BLaER1 treated with 17β-estradiol and CSF1 and Interleukin-3, amounts not matched to agents 10 nM and 100 nM (cell line): ENCODE results near the gene GNB1.
A peak's percentile ranks its signal among the peaks of the same experiment; 100 is the strongest.

ENCODE experiments used
- H3K27ac ChIP-seq, 11 experiments: shearing (Covaris generic); formaldehyde crosslinking; 2 replicates each; pipeline ENCODE4 v1.8.1; 2022
- H3K27me3 ChIP-seq, 11 experiments: shearing (Covaris generic); formaldehyde crosslinking; 2 replicates each; pipeline ENCODE4 v1.8.1; 2022
- H3K36me3 ChIP-seq, 11 experiments: shearing (Covaris generic); formaldehyde crosslinking; 2 replicates each; pipeline ENCODE4 v1.8.1; 2022
- H3K4me1 ChIP-seq, 10 experiments: shearing (Covaris generic); formaldehyde crosslinking; 2 replicates each; pipeline ENCODE4 v1.8.1; 2022
- H3K4me2 ChIP-seq, 11 experiments: shearing (Covaris generic); formaldehyde crosslinking; 2 replicates each; pipeline ENCODE4 v1.8.1; 2022
- H3K4me3 ChIP-seq, 10 experiments: shearing (Covaris generic); formaldehyde crosslinking; 2 replicates each; pipeline ENCODE4 v1.8.1; 2022
- H3K9ac ChIP-seq, 11 experiments: shearing (Covaris generic); formaldehyde crosslinking; 2 replicates each; pipeline ENCODE4 v1.8.1; 2022
- H3K9me3 ChIP-seq, 11 experiments: shearing (Covaris generic); formaldehyde crosslinking; replicated peaks in 1 of 11; 2 replicates each; pipeline ENCODE4 v1.8.1; 2022
- H4K20me1 ChIP-seq, 11 experiments: shearing (Covaris generic); formaldehyde crosslinking; 2 replicates each; pipeline ENCODE4 v1.8.1; 2022
- Cebpa-rat ChIP-seq, 11 experiments: shearing (Covaris generic); IDR thresholded peaks; 2 replicates each; pipeline ENCODE4 v1.8.1; 2022

Gene GNB1

DNA sequence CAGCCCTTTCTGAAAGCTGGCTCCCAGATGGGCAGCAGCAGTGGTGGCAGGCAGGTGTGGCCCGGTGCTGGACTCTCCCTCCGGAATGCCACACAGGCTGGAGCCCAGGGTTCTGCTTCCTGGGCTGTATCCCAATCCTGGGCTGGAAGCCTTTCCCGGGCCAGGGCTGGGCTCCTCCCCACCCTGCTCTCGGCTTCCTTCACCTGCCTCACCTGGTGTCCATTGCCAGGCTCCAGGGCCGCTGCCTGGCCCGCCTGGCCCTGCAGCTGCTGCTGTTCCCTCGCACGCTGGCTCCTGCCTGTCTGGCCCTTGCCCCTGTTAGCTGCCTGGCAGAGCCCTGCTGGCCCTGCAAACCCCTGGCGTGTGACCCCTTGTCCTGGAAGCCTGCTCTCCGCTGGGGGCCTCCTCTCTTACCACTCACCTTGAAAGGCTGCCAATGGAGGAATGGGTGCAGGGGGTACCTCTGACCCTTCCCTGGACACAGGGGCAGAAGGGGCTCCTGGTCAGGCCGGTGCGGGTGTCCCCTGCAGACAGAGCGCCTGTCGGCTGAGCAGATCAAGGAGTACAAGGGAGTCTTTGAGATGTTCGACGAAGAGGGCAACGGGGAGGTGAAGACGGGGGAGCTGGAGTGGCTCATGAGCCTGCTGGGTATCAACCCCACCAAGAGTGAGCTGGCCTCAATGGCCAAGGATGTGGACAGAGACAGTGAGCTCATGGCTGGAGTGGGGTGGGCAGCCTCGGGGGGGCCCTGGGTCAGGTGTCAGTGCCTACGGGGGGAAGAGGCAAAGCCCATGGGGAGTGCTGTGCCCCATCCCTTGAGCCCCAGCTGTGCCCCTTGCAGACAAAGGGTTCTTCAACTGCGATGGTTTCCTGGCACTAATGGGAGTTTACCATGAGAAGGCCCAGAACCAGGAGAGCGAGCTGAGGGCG, 25.3 kb upstream of the GNB1 start:
- H4K20me1 ChIP-seq = peaks cover 0 to 19% (median 0%) of the 10 kb centered on the region in 11 experiments; a peak in 4 of 22 replicates
- H3K27ac ChIP-seq = no peak overlapping the region
- no peak overlapping the region for H3K4me3 ChIP-seq
- no peaks in the 10 kb centered on the region for H3K9me3 ChIP-seq
- no peak overlapping the region for H3K4me2 ChIP-seq
- H3K4me1 ChIP-seq = peaks cover 11 to 44% (median 29%) of the 10 kb centered on the region in 10 experiments
- no peak overlapping the region for H3K9ac ChIP-seq
- H3K36me3 ChIP-seq = no peaks in the 10 kb centered on the region
- H3K27me3 ChIP-seq = peaks cover 0 to 6% (median 0%) of the 10 kb centered on the region in 11 experiments; a peak in 3 of 22 replicates
- no peak for TF ChIP-seq Cebpa-rat (IDR thresholded peaks at IDR 0.05)

GRCh38 chr1:1914971-1915692, 24.2 kb upstream of the GNB1 start, which contains the start of gene CALML6:
CALML6 (plus strand) TSS chr1:1915260; CDS start chr1:1915281, 21 bp downstream.
- peaks cover 0 to 6% (median 0%) of the 10 kb centered on the region in 11 experiments; a peak in 3 of 22 replicates for H3K27me3 ChIP-seq
- peaks cover 11 to 43% (median 29%) of the 10 kb centered on the region in 10 experiments for H3K4me1 ChIP-seq
- H3K27ac ChIP-seq = no peak within 1 kb of the TSS

DNA sequence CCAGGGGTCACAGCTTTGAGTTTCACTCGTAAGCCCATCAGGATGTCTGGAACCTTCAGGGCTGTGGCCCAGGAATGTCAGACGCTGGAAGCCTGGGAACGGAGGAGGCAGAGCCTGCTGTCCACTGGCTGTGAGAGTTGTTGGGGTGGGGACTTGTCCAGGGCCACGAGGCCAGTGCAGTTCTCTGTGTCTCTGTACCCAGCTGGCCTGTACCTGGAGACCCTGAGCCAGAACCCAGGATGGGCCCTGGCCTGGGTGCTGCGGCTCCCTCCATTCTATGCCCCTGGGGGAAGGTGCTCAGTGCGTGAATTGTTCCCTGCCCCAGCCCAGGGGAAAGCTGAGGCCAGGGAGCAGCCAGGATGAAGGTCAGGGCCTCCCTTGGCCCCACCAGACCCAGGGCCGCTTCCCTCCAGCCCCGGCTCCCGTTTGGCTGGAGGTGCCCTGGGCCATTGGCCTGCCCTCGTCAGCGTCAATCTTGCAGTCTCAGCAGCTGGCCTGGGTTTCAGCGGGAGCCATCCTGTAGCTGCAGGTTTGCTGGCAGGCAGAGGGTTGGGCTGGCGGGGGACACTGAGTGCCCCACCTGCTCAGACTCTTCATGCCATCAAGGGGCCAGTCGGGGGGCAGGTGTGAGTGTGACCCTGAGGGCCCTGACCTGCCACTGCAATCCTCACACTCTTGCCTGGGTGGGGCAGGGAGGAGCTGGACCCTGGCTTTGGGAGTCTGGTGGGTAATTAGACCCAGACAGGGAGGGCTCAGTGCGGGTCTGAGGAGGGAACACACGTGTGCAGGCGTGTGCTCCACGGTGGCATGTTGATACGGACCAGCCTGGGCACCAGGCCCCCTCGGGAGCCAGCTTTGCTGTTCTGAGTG, 23.4 kb upstream of the GNB1 start:
- Histone ChIP-seq H3K4me2 (no peak overlapping the region; a peak in 1 of 22 replicates), H3K9ac (peak overlapping the region in 1 of 11 experiments; percentile 18; a peak in 2 of 22 replicates), H3K27me3 (peaks cover 0 to 6% (median 0%) of the 10 kb centered on the region in 11 experiments; a peak in 3 of 22 replicates)

More at GRCh38 chr1:1914971-1915692, 24.2 kb upstream of the GNB1 start, which contains the start of gene CALML6:
- Histone ChIP-seq H3K36me3 (no peaks in the 10 kb centered on the region), H3K4me3 (no peak within 1 kb of the TSS), H3K9me3 (no peaks in the 10 kb centered on the region), H4K20me1 (peaks cover 0 to 13% (median 0%) of the 10 kb centered on the region in 11 experiments; a peak in 4 of 22 replicates), H3K9ac (peak within 1 kb of the TSS in 1 of 11 experiments; percentile 18; a peak in 2 of 22 replicates), H3K4me2 (no peak within 1 kb of the TSS; a peak in 1 of 22 replicates)
- no peak for TF ChIP-seq Cebpa-rat (IDR thresholded peaks at IDR 0.05)

GRCh38 chr1:1911350-1912041, 20.6 kb upstream of the GNB1 start:
- H3K27me3 ChIP-seq = no peaks in the 10 kb centered on the region
- peak overlapping the region in 1 of 11 experiments; percentile 7; a peak in 1 of 22 replicates for H3K9ac ChIP-seq
- no peak for TF ChIP-seq Cebpa-rat (IDR thresholded peaks at IDR 0.05)
- 0 out of 22 replicates have a peak overlapping the region, but pooled peaks of 1 of the 11 experiments have one; percentile 18 for H3K4me2 ChIP-seq
- no peaks in the 10 kb centered on the region for H3K9me3 ChIP-seq
- H4K20me1 ChIP-seq = peaks cover 0 to 10% (median 0%) of the 10 kb centered on the region in 11 experiments; a peak in 3 of 22 replicates
- no peak overlapping the region for H3K4me3 ChIP-seq
- no peak overlapping the region for H3K27ac ChIP-seq
- peaks cover 26 to 49% (median 38%) of the 10 kb centered on the region in 10 experiments for H3K4me1 ChIP-seq
- H3K36me3 ChIP-seq = no peaks in the 10 kb centered on the region

More for the DNA sequence above, 23.4 kb upstream of the GNB1 start:
- Histone ChIP-seq H3K4me1 (peaks cover 16 to 44% (median 31%) of the 10 kb centered on the region in 10 experiments), H3K36me3 (no peaks in the 10 kb centered on the region), H3K27ac (no peak overlapping the region), H3K4me3 (no peak overlapping the region), H3K9me3 (no peaks in the 10 kb centered on the region), H4K20me1 (peaks cover 0 to 9% (median 0%) of the 10 kb centered on the region in 11 experiments; a peak in 3 of 22 replicates)
- TF ChIP-seq Cebpa-rat (IDR thresholded peaks at IDR 0.05) = no peak

- H3K9ac ChIP-seq = peak overlapping the region in 3 of 11 experiments; percentile 15 to 72 (median 69); a peak in 4 of 22 replicates
- no peak for TF ChIP-seq Cebpa-rat (IDR thresholded peaks at IDR 0.05)
- H3K4me2 ChIP-seq = peak overlapping the region in 7 of 11 experiments; percentile 2 to 89 (median 70); a peak in 7 of 22 replicates
- no peaks in the 10 kb centered on the region for H3K36me3 ChIP-seq
- peaks cover 32 to 56% (median 45%) of the 10 kb centered on the region in 10 experiments for H3K4me1 ChIP-seq
- peaks cover 0 to 10% (median 0%) of the 10 kb centered on the region in 11 experiments; a peak in 3 of 22 replicates for H4K20me1 ChIP-seq
- H3K27me3 ChIP-seq = no peaks in the 10 kb centered on the region
- no peaks in the 10 kb centered on the region for H3K9me3 ChIP-seq
- no peak overlapping the region for H3K4me3 ChIP-seq
- no peak overlapping the region for H3K27ac ChIP-seq
Measured at GRCh38 chr1:1910651-1911331, 19.9 kb upstream of the GNB1 start.

DNA sequence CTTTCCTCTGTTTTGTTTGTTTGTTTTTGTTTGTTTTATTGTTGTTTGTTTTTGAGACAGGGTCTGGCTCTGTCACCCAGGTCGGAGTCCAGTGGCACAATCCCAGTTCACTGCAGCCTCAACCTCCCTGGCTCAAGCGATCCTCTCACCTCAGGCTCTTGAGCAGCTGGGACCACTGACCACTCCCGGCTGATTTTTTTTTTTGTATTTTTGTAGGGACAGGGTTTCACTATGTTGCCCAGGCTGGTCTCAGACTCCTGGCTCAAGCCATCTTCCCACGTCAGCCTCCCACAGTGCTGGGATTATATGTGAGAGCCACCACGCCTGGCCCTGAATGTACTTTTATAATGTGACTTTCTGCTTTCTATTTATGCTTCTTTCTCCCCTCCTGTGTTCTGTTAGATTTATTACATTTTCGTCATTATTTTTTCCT, 19.2 kb upstream of the GNB1 start:
- Histone ChIP-seq H3K4me1 (peaks cover 32 to 62% (median 48%) of the 10 kb centered on the region in 10 experiments), H3K4me2 (peak overlapping the region; percentile 63 to 89 (median 77); a peak in 21 of 22 replicates), H4K20me1 (peaks cover 0 to 10% (median 0%) of the 10 kb centered on the region in 11 experiments; a peak in 3 of 22 replicates), H3K27me3 (no peaks in the 10 kb centered on the region), H3K9ac (peak overlapping the region in 8 of 11 experiments; percentile 45 to 73 (median 70); a peak in 12 of 22 replicates), H3K27ac (peak overlapping the region in 5 of 11 experiments; percentile 61 to 74 (median 67); a peak in 9 of 22 replicates), H3K36me3 (no peaks in the 10 kb centered on the region), H3K9me3 (no peaks in the 10 kb centered on the region), H3K4me3 (peak overlapping the region in 3 of 10 experiments; percentile 41 to 59 (median 54); a peak in 3 of 20 replicates)
- no peak for TF ChIP-seq Cebpa-rat (IDR thresholded peaks at IDR 0.05)

DNA sequence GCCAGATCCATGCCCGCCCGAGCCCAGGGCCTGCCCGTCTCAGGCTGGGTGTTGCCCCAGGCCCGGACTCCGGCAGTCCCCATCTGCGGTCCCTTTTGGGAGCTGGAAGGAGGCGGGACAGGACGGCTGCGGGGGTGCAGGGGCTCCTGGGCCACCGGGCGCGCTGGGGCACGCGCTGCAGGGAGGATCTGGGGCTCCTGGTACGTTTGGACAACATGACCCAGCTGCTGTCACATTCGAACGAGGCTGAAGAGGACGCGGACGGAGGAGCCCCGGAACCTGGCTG, 17.6 kb upstream of the GNB1 start:
- Histone ChIP-seq H3K9me3 (peaks cover 0 to under 1% (median 0%) of the 10 kb centered on the region in 11 experiments; a peak in 6 of 22 replicates), H3K27ac (peak overlapping the region; percentile 82 to 94 (median 88)), H3K36me3 (no peaks in the 10 kb centered on the region), H3K9ac (peak overlapping the region; percentile 85 to 96 (median 91)), H3K4me2 (peak overlapping the region; percentile 90 to 100 (median 99)), H4K20me1 (peaks cover 0 to 10% (median 0%) of the 10 kb centered on the region in 11 experiments; a peak in 3 of 22 replicates), H3K4me3 (peak overlapping the region; percentile 67 to 80 (median 74)), H3K4me1 (peaks cover 32 to 58% (median 48%) of the 10 kb centered on the region in 10 experiments), H3K27me3 (no peaks in the 10 kb centered on the region)
- TF ChIP-seq Cebpa-rat (IDR thresholded peaks at IDR 0.05) = no peak
